Uterus (tissue), 2 donors: ENCODE results near the gene GNA12.

Experiments used
- POLR2A ChIP-seq, 2 donors: fragments of 450-650 bp; IDR thresholded peaks; one replicate each; pipeline ENCODE4 v1.6.1; 2016; ENCODE audit warnings: antibody characterized with exemption in 2 of 2, mild to moderate bottlenecking in 1 of 2, moderate library complexity in 1 of 2
- TF ChIP-seq, protein P1 (sequence below), 4 experiments: fragments of 200-600 bp in 2 of 4; fragments of 450-650 bp in 2 of 4; sonication (generic) in 2 of 4; IDR thresholded peaks; one replicate each; pipeline ENCODE4 v1.5.1; 2016 to 2019; ENCODE audit warnings: antibody characterized with exemption in 4 of 4, mild to moderate bottlenecking in 2 of 4, moderate library complexity in 1 of 4

DNA sequence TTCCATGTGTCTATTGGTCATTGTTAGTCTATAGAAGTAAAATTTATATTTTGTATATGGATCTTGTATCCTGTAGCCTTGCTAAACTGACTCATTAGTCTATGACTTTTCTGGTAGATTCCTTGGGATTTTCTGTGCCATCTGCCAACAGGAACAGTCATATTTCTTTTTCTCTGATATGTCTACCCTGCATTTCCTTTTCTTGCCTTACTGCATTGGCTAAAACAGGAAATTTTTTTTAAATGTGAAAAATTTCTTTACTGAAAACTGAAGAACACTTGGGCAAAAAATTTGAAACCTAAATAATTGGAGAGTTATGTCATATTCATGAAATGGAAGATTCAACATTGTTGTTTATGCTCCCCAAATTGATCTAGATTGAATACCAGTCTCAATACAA, 88.6 kb downstream of the GNA12 start:
- no peak for TF ChIP-seq POLR2A (IDR thresholded peaks at IDR 0.05)
- TF ChIP-seq, protein P1, sequence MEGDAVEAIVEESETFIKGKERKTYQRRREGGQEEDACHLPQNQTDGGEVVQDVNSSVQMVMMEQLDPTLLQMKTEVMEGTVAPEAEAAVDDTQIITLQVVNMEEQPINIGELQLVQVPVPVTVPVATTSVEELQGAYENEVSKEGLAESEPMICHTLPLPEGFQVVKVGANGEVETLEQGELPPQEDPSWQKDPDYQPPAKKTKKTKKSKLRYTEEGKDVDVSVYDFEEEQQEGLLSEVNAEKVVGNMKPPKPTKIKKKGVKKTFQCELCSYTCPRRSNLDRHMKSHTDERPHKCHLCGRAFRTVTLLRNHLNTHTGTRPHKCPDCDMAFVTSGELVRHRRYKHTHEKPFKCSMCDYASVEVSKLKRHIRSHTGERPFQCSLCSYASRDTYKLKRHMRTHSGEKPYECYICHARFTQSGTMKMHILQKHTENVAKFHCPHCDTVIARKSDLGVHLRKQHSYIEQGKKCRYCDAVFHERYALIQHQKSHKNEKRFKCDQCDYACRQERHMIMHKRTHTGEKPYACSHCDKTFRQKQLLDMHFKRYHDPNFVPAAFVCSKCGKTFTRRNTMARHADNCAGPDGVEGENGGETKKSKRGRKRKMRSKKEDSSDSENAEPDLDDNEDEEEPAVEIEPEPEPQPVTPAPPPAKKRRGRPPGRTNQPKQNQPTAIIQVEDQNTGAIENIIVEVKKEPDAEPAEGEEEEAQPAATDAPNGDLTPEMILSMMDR (IDR thresholded peaks at IDR 0.05) = no peak
